HG03280 (cell line): ENCODE data around the gene HARS1.
A peak's percentile ranks its signal among the peaks of the same experiment; 100 is the strongest.
"Not testable (repeated sequence)": the region's sequence is repeated elsewhere in the genome, so short reads cannot be mapped to it uniquely, and the experiment has no call there.

ENCODE experiments used
- ATAC-seq: cut with Tn5 transposase; IDR thresholded peaks from one replicate; pipeline ENCODE4 v1.9.1; 2021; ENCODE audit warnings: mild to moderate bottlenecking, moderate library complexity; ENCODE audit not compliant: unreplicated experiment

The HARS1 gene

GRCh38 chr5:140677947-140678346, 13.2 kb downstream of the HARS1 start:
- no peak for ATAC-seq

GRCh38 chr5:140674629-140675028, 16.5 kb downstream of the HARS1 start:
- no peak for ATAC-seq

DNA sequence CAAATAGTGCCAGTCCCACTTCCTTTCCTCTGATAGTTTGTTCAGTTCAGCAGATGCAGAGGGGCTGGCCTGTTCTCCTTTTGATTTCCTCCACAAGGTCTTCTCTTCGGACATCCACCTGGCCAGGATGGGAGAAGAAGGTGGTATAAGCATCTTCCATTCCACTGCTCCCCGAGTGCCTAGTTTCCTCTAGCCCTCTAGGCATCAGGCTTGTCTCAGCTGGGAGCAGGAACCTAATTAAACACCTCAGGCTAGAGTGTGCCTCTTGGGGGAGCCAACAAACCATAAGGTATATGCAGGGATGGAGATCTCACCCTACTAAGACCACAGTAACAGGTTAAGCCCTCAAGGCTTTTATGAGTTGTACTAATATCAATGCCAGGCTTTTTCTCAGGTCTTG, 17.0 kb downstream of the HARS1 start:
- ATAC-seq, result no peak

- no peak for ATAC-seq
These were observed 17.8 kb downstream of the HARS1 start, which contains the start of gene DND1 for GRCh38 chr5:140673187-140673976. DND1 (minus strand) TSS chr5:140673576; CDS start chr5:140673542, 34 bp downstream.

- ATAC-seq, result no peak
These were observed 18.5 kb downstream of the HARS1 start for GRCh38 chr5:140672455-140673186.

GRCh38 chr5:140671472-140672125, 19.6 kb downstream of the HARS1 start:
- no peak for ATAC-seq

- ATAC-seq, result not testable (repeated sequence)
These were observed 20.1 kb downstream of the HARS1 start for GRCh38 chr5:140671035-140671434.

- ATAC-seq, result peak; percentile 98
These were observed 26.6 kb downstream of the HARS1 start, which contains the start of gene WDR55 for GRCh38 chr5:140664359-140665119. WDR55 (plus strand) TSS chr5:140664904; CDS start chr5:140664913, 9 bp downstream.

DNA sequence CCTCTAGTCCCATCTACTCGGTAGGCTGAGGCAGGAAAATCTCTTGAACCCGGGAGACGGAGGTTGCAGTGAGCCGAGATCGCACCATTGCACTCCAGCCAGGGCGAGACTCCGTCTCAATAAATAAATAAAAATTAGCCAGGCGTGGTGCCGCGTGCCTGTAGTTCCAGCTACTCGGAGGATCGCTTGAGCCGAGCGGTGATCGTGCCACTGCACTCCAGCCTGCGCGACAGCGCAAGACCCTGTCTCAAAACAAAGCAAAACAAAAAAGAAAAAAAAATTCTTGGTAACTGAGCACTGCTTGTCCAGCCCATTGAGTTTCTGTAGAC, 27.2 kb downstream of the HARS1 start:
- no peak for ATAC-seq

DNA sequence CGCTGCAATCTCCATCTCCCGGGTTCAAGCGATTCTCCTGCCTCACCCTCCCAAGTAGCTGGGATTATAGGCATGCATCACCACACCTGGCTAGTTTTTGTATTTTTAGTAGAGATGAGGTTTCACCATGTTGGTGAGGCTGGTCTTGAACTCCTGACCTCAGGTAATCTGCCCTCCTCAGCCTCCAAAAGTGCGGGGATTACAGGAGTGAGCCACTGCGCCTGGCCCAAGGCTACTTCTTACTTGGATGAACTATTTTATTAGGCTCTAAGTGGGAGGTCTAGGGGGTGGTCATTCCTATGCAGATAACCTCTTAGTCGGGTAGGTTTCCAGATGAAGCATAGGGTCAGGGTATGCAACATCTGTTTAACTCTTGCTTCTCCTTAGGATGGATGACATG, 30.8 kb downstream of the HARS1 start:
- ATAC-seq, result not testable (repeated sequence)

- ATAC-seq, result no peak
These were observed 32.3 kb downstream of the HARS1 start for GRCh38 chr5:140658870-140659269.

GRCh38 chr5:140647042-140647419, 44.1 kb downstream of the HARS1 start:
- ATAC-seq, result no peak

DNA sequence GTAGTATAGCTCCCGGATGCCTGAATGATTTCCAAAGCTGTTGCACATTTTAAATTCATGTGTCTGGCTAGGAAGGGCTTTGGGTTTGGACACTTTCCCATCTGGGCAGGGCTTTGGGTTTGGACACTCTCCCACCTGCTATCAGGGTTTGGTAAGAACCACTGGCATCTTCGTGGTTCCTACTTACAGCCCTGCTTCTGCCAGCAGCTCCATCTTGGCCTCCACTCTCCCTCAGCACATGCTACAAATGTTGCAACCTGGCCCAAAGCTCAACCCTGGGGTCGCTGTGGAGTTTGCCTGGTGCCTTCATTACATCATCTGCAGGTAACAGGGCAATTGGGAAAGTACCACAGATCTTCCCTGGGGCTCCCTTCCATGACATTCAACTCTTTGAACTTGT, 48.5 kb downstream of the HARS1 start:
- no peak for ATAC-seq

- ATAC-seq, result no peak
These were observed 49.5 kb downstream of the HARS1 start for GRCh38 chr5:140641716-140642115.

GRCh38 chr5:140639148-140639981, 51.8 kb downstream of the HARS1 start, which contains the start of gene TMCO6:
TMCO6 (plus strand) TSS chr5:140639451; CDS start chr5:140639528, 77 bp downstream.
- peak; percentile 98 for ATAC-seq

GRCh38 chr5:140638898-140639147, 52.3 kb downstream of the HARS1 start:
- not testable (repeated sequence) for ATAC-seq

DNA sequence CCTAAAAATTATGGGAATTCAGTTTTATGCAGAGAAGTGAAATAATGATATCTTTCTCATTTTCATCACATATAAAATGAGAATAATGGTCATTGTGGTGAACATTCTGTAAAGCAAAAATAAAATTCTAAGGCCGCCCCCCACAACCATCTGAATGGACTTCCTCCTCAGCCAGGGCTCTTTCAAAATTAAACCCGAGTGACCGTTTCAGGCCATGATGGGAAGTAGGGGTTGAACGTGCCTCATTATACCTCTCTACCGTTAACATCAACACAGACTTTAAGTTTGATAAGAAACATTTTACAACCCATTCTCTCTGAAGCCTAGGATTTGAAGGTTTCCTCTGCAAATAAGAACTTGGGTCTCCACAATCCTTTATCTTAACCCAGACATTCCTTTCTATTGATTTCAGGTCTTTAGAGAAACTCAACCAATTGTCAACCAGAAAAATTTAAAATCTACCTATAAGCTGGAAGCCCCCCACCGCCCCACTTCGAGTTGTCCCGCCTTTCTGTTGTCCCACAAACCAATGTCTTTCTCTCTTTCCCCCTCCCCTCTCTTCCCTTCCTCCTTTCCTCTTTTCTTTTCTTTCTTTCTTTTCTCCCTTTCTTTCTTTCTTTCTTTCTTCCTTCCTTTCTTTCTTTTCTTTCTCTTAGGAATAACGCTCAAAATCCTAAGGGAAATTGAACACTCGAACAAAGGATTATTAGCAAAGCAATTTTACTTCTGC, 53.6 kb downstream of the HARS1 start:
- no peak for ATAC-seq

DNA sequence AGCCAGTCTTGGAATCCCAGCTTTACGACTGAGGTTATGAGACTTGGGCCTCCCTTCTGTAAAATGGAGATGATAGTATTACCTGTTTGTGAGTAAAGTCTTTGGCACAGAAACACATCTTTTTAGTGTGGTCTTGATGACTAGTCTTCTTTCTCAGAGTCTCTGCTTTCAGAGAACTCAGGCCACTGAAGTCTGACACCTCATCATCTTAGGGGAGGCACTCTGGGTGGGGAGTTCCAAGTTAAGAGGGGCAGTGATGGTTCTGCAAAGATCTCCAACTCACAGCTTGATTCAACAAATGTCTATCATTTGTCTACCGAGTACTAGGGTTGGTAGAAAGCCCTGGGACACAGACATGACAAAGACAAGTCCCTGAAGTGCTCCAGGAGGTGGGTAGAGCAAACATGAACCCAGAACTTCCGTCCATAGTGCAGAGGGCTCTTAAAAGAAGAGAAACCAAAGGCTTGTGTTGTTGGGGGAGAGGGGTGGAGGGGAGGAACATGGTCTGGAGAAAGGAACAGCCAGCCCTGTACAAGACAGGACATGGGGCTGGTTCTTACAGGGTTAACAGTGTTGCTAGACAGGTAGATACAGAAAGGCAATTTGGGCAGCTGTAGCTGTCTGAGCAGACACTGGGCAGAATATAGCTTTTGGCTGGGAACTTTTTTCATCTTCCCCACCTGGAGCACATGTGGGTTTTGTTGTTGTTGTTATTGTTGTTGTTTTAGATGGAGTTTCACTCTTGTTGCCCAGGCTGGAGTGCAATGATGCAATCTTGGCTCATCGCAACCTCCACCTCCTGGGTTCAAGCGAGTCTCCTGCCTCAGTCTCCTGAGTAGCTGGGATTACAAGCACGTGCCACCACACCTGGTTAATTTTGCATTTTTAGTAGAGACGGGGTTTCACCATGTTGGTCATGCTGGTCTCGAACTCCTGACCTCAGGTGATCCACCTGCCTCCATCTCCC, 55.6 kb downstream of the HARS1 start:
- no peak for ATAC-seq
